H9 (cell line): Measurements from ENCODE around the gene ZNF780A. TPM values are rescaled to one million over a fixed set of nuclear protein-coding genes. Genes with fewer than 3 reads are reported as not detected.

Experiments
- DNase-seq: peaks from one replicate; pipeline ENCODE4 v3.0.0-alpha.2; 2017
- H2AFZ ChIP-seq: one replicate; pipeline ENCODE4 v1.6.1; 2013; ENCODE audit warnings: mild to moderate bottlenecking, low read length, control low read depth, moderate library complexity
- H2AK5ac ChIP-seq: 2 replicates; pipeline ENCODE4 v1.6.1; 2013; ENCODE audit warnings: low read length, control low read depth, mixed read lengths; ENCODE audit not compliant: insufficient read length
- H2BK120ac ChIP-seq: one replicate; pipeline ENCODE4 v1.6.1; 2013; ENCODE audit warnings: low read depth, mild to moderate bottlenecking, low read length, control low read depth, inconsistent platforms; ENCODE audit not compliant: poor library complexity, severe bottlenecking
- H2BK12ac ChIP-seq: 2 replicates; pipeline ENCODE4 v1.6.1; 2013; ENCODE audit warnings: low read length, control low read depth, mixed read lengths, low read depth; ENCODE audit not compliant: insufficient read length
- H2BK15ac ChIP-seq: 2 replicates; pipeline ENCODE4 v1.6.1; 2013; ENCODE audit warnings: low read depth, low read length, control low read depth
- H2BK20ac ChIP-seq: one replicate; pipeline ENCODE4 v1.6.1; 2013; ENCODE audit warnings: low read depth, mild to moderate bottlenecking, low read length, control low read depth, inconsistent platforms; ENCODE audit not compliant: poor library complexity, severe bottlenecking
- H2BK5ac ChIP-seq: 2 replicates; pipeline ENCODE4 v1.6.1; 2013; ENCODE audit warnings: low read length, control low read depth, mixed read lengths; ENCODE audit not compliant: insufficient read length
- H3K14ac ChIP-seq: 2 replicates; pipeline ENCODE4 v1.6.1; 2013; ENCODE audit warnings: low read length, control low read depth; ENCODE audit not compliant: insufficient read depth
- H3K18ac ChIP-seq: 2 replicates; pipeline ENCODE4 v1.6.1; 2013; ENCODE audit warnings: low read depth, mild to moderate bottlenecking, mixed read lengths, low read length, control low read depth; ENCODE audit not compliant: insufficient read length
- H3K23ac ChIP-seq: 2 replicates; pipeline ENCODE4 v1.6.1; 2013; ENCODE audit warnings: low read length, control low read depth, mixed read lengths, low read depth; ENCODE audit not compliant: insufficient read length
- H3K23me2 ChIP-seq: 2 replicates; pipeline ENCODE4 v1.6.1; 2013; ENCODE audit warnings: low read depth, mild to moderate bottlenecking, mixed read lengths, low read length, control low read depth; ENCODE audit not compliant: insufficient read length, poor library complexity, severe bottlenecking
- H3K27ac ChIP-seq: 2 replicates; pipeline ENCODE4 v1.5.1; 2013; ENCODE audit warnings: low read length, control low read depth, mixed read lengths, low read depth; ENCODE audit not compliant: insufficient read length
- H3K27me3 ChIP-seq: 2 replicates; pipeline ENCODE4 v1.6.1; 2013; ENCODE audit warnings: low read length, control low read depth, inconsistent platforms; ENCODE audit not compliant: insufficient read depth
- H3K4ac ChIP-seq: 2 replicates; pipeline ENCODE4 v1.6.1; 2013; ENCODE audit warnings: low read depth, mild to moderate bottlenecking, control low read depth, inconsistent platforms, low read length, moderate library complexity
- H3K4me1 ChIP-seq: 2 replicates; pipeline ENCODE4 v1.6.1; 2013; ENCODE audit warnings: low read length, control low read depth, inconsistent platforms; ENCODE audit not compliant: insufficient read depth
- H3K4me2 ChIP-seq: 2 replicates; pipeline ENCODE4 v1.6.1; 2013; ENCODE audit warnings: low read length, control low read depth, mixed read lengths; ENCODE audit not compliant: insufficient read length, insufficient read depth
- H3K56ac ChIP-seq: 2 replicates; pipeline ENCODE4 v1.6.1; 2013; ENCODE audit warnings: low read depth, mild to moderate bottlenecking, mixed read lengths, low read length, control low read depth; ENCODE audit not compliant: insufficient read length
- H3K79me1 ChIP-seq: 2 replicates; pipeline ENCODE4 v1.6.1; 2013; ENCODE audit warnings: low read depth, mild to moderate bottlenecking, moderate library complexity, low read length, control low read depth, inconsistent platforms; ENCODE audit not compliant: insufficient read depth, poor library complexity, severe bottlenecking
- H3K79me2 ChIP-seq: 2 replicates; pipeline ENCODE4 v1.6.1; 2013; ENCODE audit warnings: low read length, control low read depth, inconsistent platforms; ENCODE audit not compliant: insufficient read depth
- H3K9ac ChIP-seq: 2 replicates; pipeline ENCODE4 v1.6.1; 2013; ENCODE audit warnings: low read length, control low read depth, mixed read lengths; ENCODE audit not compliant: insufficient read length; ENCODE audit errors: extremely low read depth
- H3K9me3 ChIP-seq: one replicate; pipeline ENCODE4 v1.6.1; 2013; ENCODE audit warnings: low read depth, low read length, inconsistent platforms; ENCODE audit not compliant: control insufficient read depth
- H3T11ph ChIP-seq: one replicate; pipeline ENCODE4 v1.6.1; 2013; ENCODE audit warnings: mild to moderate bottlenecking, low read length, control low read depth, inconsistent platforms
- H4K20me1 ChIP-seq: one replicate; pipeline ENCODE4 v1.6.1; 2013; ENCODE audit not compliant: control insufficient read depth, insufficient read length, insufficient read depth
- H4K5ac ChIP-seq: 2 replicates; pipeline ENCODE4 v1.6.1; 2013; ENCODE audit warnings: low read depth, mild to moderate bottlenecking, mixed read lengths, low read length, control low read depth; ENCODE audit not compliant: insufficient read length
- H4K8ac ChIP-seq: replicated peaks from 2 replicates; pipeline ENCODE4 v1.6.1; 2013; ENCODE audit warnings: low read length, control low read depth, mixed read lengths, low read depth; ENCODE audit not compliant: insufficient read length
- H4K91ac ChIP-seq: 2 replicates; pipeline ENCODE4 v1.6.1; 2013; ENCODE audit warnings: low read depth, mild to moderate bottlenecking, moderate library complexity, mixed read lengths, low read length, control low read depth; ENCODE audit not compliant: insufficient read length
- H3K27ac Mint-ChIP-seq, 3 experiments: 2 replicates in 2 of 3; 3 replicates in 1 of 3; pipeline ENCODE4 v1.8.0; 2020 to 2021; ENCODE audit warnings: mixed read lengths in 3 of 3, mild to moderate bottlenecking in 1 of 3, moderate library complexity in 1 of 3
- H3K27me3 Mint-ChIP-seq: 2 replicates; pipeline ENCODE4 v1.8.0; 2021; ENCODE audit warnings: low read depth, mild to moderate bottlenecking, moderate library complexity, mixed read lengths
- H3K36me3 Mint-ChIP-seq, 3 experiments: 2 replicates in 2 of 3; 3 replicates in 1 of 3; pipeline ENCODE4 v1.8.0; 2020 to 2021; ENCODE audit warnings: low read depth in 3 of 3, mixed read lengths in 3 of 3; ENCODE audit not compliant: insufficient read depth in 1 of 3
- H3K4me1 Mint-ChIP-seq, 2 experiments: 2 replicates each; pipeline ENCODE4 v1.8.0; 2020; ENCODE audit warnings: mixed read lengths in 2 of 2
- H3K4me3 Mint-ChIP-seq, 2 experiments: 2 replicates in 1 of 2; 3 replicates in 1 of 2; pipeline ENCODE4 v1.8.0; 2020 to 2021; ENCODE audit warnings: mild to moderate bottlenecking in 2 of 2, mixed read lengths in 2 of 2, moderate library complexity in 1 of 2
- H3K9me3 Mint-ChIP-seq, 2 experiments: 2 replicates in 1 of 2; 3 replicates in 1 of 2; pipeline ENCODE4 v1.8.0; 2020; ENCODE audit warnings: mild to moderate bottlenecking in 2 of 2, mixed read lengths in 2 of 2, moderate library complexity in 1 of 2
- CTCF ChIP-seq: fragments of 200-600 bp; sonication (generic); conservative IDR thresholded peaks from 3 replicates; pipeline ENCODE4 v1.8.0; 2021; ENCODE audit warnings: antibody characterized with exemption, mild to moderate bottlenecking
- WGBS: extraction: QIAGEN DNeasy Blood & Tissue Kit; methylation state at CpG from one replicate; pipeline ENCODE4 v1.1.7; 2013; ENCODE audit warnings: missing lambda C conversion rate, low lambda C conversion rate, mixed read lengths; ENCODE audit not compliant: insufficient read length; ENCODE audit errors: extremely low coverage; 5-methylcytosine and 5-hydroxymethylcytosine counted together
- total RNA-seq: library from RNA; stranded (reverse); gene quantifications from 2 replicates; pipeline ENCODE4 v1.2.1, GENCODE V29; 2021

ZNF780A gene
- total RNA-seq, 1 experiment from 2014 or later, result 16.7 TPM

- Histone ChIP-seq H2AFZ (no peak overlapping the region), H3K4ac (no peak overlapping the region), H3K56ac (no peak overlapping the region), H3K79me2 (no peaks in the 10 kb centered on the region), H2BK120ac (no peak overlapping the region), H3T11ph (no peak overlapping the region), H3K79me1 (no peaks in the 10 kb centered on the region), H3K9ac (no peak overlapping the region), H3K23me2 (no peaks in the 10 kb centered on the region), H4K8ac (no peak overlapping the region), H3K4me2 (no peak overlapping the region), H2BK20ac (no peak overlapping the region), H4K91ac (no peak overlapping the region), H3K27me3 (no peaks in the 10 kb centered on the region), H4K20me1 (no peaks in the 10 kb centered on the region), H3K27ac (no peak overlapping the region), H2BK5ac (no peak overlapping the region), H3K9me3 (peaks cover 7% of the 10 kb centered on the region), H3K23ac (no peak overlapping the region), H4K5ac (no peak overlapping the region), H3K18ac (no peak overlapping the region), H2BK12ac (no peak overlapping the region), H2BK15ac (no peak overlapping the region), H3K14ac (no peak overlapping the region), H2AK5ac (no peak overlapping the region), H3K4me1 (no peaks in the 10 kb centered on the region; the same call in 1 of the 2 replicates)
- peaks cover 47 to 52% of the 10 kb centered on the region in 2 experiments for H3K9me3 Mint-ChIP-seq
- peaks cover 0 to 6% of the 10 kb centered on the region in 2 experiments; a peak in 3 of 4 replicates for H3K4me1 Mint-ChIP-seq
- DNase-seq, result no peak
- no peak for TF ChIP-seq CTCF
- peaks cover 79 to 94% (median 84%) of the 10 kb centered on the region in 3 experiments for H3K36me3 Mint-ChIP-seq
- H3K27me3 Mint-ChIP-seq, result no peaks in the 10 kb centered on the region
- H3K4me3 Mint-ChIP-seq, result no peak overlapping the region
- no CpG with 5 or more reads among the region's 1 CpG for WGBS
- no peak overlapping the region for H3K27ac Mint-ChIP-seq
These were observed 10.5 kb downstream of the ZNF780A start for GRCh38 chr19:40080289-40080688.
